Endodermal cell (in vitro differentiated cells): Measurements from ENCODE around the gene RFX7. TPM values are rescaled to one million over a fixed set of nuclear protein-coding genes. Genes with fewer than 3 reads are reported as not detected.
"Not testable (repeated sequence)": the region's sequence is repeated elsewhere in the genome, so short reads cannot be mapped to it uniquely, and the experiment has no call there.

ENCODE experiments used
- DNase-seq: peaks from one replicate; pipeline ENCODE4 v3.0.0-alpha.2; 2017
- H3K27ac ChIP-seq: 2 replicates; pipeline ENCODE4 v1.5.1; 2013; ENCODE audit warnings: mild to moderate bottlenecking, low read depth, low read length, moderate library complexity
- H3K27me3 ChIP-seq: 2 replicates; pipeline ENCODE4 v1.6.1; 2013; ENCODE audit warnings: mild to moderate bottlenecking, low read length, moderate library complexity; ENCODE audit not compliant: insufficient read depth, control insufficient read depth, poor library complexity, severe bottlenecking
- H3K36me3 ChIP-seq: 2 replicates; pipeline ENCODE4 v1.7.0; 2013; ENCODE audit warnings: mild to moderate bottlenecking, low read length, moderate library complexity; ENCODE audit not compliant: control insufficient read depth, insufficient read depth
- H3K4me1 ChIP-seq: one replicate; pipeline ENCODE4 v1.7.0; 2013; ENCODE audit warnings: low read length; ENCODE audit not compliant: control insufficient read depth, insufficient read depth
- H3K4me3 ChIP-seq: 2 replicates; pipeline ENCODE4 v1.5.1; 2013; ENCODE audit warnings: mild to moderate bottlenecking, low read length, moderate library complexity
- H3K9ac ChIP-seq: 2 replicates; pipeline ENCODE4 v1.6.1; 2013; ENCODE audit warnings: mild to moderate bottlenecking, low read length, moderate library complexity; ENCODE audit not compliant: poor library complexity, severe bottlenecking; ENCODE audit errors: extremely low read depth
- H3K9me3 ChIP-seq: 2 replicates; pipeline ENCODE4 v1.6.1; 2013; ENCODE audit warnings: mild to moderate bottlenecking, low read length, moderate library complexity; ENCODE audit not compliant: control insufficient read depth
- H3K27ac Mint-ChIP-seq: 2 replicates; pipeline ENCODE4 v1.8.0; 2020; ENCODE audit warnings: mixed read lengths
- H3K27me3 Mint-ChIP-seq: 2 replicates; pipeline ENCODE4 v1.8.0; 2021; ENCODE audit warnings: mild to moderate bottlenecking, mixed read lengths; ENCODE audit not compliant: insufficient read depth
- H3K36me3 Mint-ChIP-seq: 2 replicates; pipeline ENCODE4 v1.8.0; 2020; ENCODE audit warnings: low read depth, mixed read lengths
- H3K4me1 Mint-ChIP-seq: 2 replicates; pipeline ENCODE4 v1.8.0; 2020; ENCODE audit warnings: mixed read lengths
- H3K4me3 Mint-ChIP-seq: 2 replicates; pipeline ENCODE4 v1.8.0; 2020; ENCODE audit warnings: mild to moderate bottlenecking, moderate library complexity, mixed read lengths
- H3K9me3 Mint-ChIP-seq: 2 replicates; pipeline ENCODE4 v1.8.0; 2020; ENCODE audit warnings: mild to moderate bottlenecking, mixed read lengths
- CTCF ChIP-seq: fragments of 200-600 bp; sonication (generic); conservative IDR thresholded peaks from 2 replicates; pipeline ENCODE4 v1.5.0; 2021; ENCODE audit warnings: antibody characterized with exemption, mild to moderate bottlenecking
- WGBS, 2 experiments: methylation state at CpG; one replicate each; pipeline versions ENCODE4 v1.1.5 to v1.1.7; 2013; ENCODE audit warnings: missing lambda C conversion rate in 2 of 2, mixed read lengths in 1 of 2; ENCODE audit not compliant: insufficient coverage in 1 of 2, insufficient read length in 1 of 2; 5-methylcytosine and 5-hydroxymethylcytosine counted together
- total RNA-seq, 2 donors: library from RNA; stranded (reverse); fragmentation: NEBNext Ultra II Directional in 1 of 2; extraction: Animal tissue kit (Norgen Biotek cat#: 25700) in 1 of 2; gene quantifications; 2 replicates in 1 of 2; 3 replicates in 1 of 2; pipeline ENCODE4 v1.2.1, GENCODE V29; 2021

Gene RFX7
- total RNA-seq, 2 donors from 2014 or later: 19.3 to 25.3 TPM

- H3K27me3 Mint-ChIP-seq: no peaks in the 10 kb centered on the region
- no peaks in the 10 kb centered on the region for H3K36me3 ChIP-seq
- no peak for TF ChIP-seq CTCF
- no peaks in the 10 kb centered on the region for H3K27me3 ChIP-seq
- peaks cover 10% of the 10 kb centered on the region for H3K9me3 ChIP-seq
- no peak for DNase-seq
- H3K9ac ChIP-seq: no peak overlapping the region
- H3K9me3 Mint-ChIP-seq: peaks cover 19% of the 10 kb centered on the region
- peaks cover 16% of the 10 kb centered on the region for H3K36me3 Mint-ChIP-seq
- no peak overlapping the region for H3K4me3 Mint-ChIP-seq
- H3K27ac ChIP-seq: no peak overlapping the region
- no peak overlapping the region for H3K27ac Mint-ChIP-seq
- H3K4me3 ChIP-seq: no peak overlapping the region
- H3K4me1 ChIP-seq: no peaks in the 10 kb centered on the region
- H3K4me1 Mint-ChIP-seq: peaks cover 19% of the 10 kb centered on the region
These were observed 36.6 kb downstream of the RFX7 start for GRCh38 chr15:56207092-56207491.

- TF ChIP-seq CTCF: no peak
- peaks cover 19% of the 10 kb centered on the region for H3K4me1 Mint-ChIP-seq
- Histone ChIP-seq H3K9ac (no peak overlapping the region), H3K4me3 (no peak overlapping the region), H3K9me3 (no peaks in the 10 kb centered on the region), H3K27me3 (no peaks in the 10 kb centered on the region), H3K4me1 (no peaks in the 10 kb centered on the region), H3K27ac (no peak overlapping the region), H3K36me3 (no peaks in the 10 kb centered on the region)
- peaks cover 3% of the 10 kb centered on the region for H3K9me3 Mint-ChIP-seq
- no peaks in the 10 kb centered on the region for H3K27me3 Mint-ChIP-seq
- H3K27ac Mint-ChIP-seq: no peak overlapping the region
- DNase-seq: no peak
- no peak overlapping the region for H3K4me3 Mint-ChIP-seq
- peaks cover 2% of the 10 kb centered on the region for H3K36me3 Mint-ChIP-seq
These were observed 38.4 kb downstream of the RFX7 start for GRCh38 chr15:56205061-56205876.

- not testable (repeated sequence) for H3K4me1 ChIP-seq, H3K36me3 Mint-ChIP-seq, DNase-seq, H3K4me3 ChIP-seq, H3K36me3 ChIP-seq, H3K9me3 Mint-ChIP-seq, H3K9me3 ChIP-seq, H3K27ac Mint-ChIP-seq, H3K27ac ChIP-seq, H3K27me3 Mint-ChIP-seq, H3K4me3 Mint-ChIP-seq, H3K9ac ChIP-seq, H3K27me3 ChIP-seq
- WGBS, 2 experiments: 94% methylated on average over 4 of the region's 4 CpGs; no CpG with 5 or more reads in 1 of the 2 experiments
- H3K4me1 Mint-ChIP-seq: peaks cover 18% of the 10 kb centered on the region
These were observed 40.3 kb downstream of the RFX7 start for GRCh38 chr15:56203312-56203922.
